Measurements from ENCODE around the gene MAPRE2. TPM values are rescaled to one million over a fixed set of nuclear protein-coding genes. Genes with fewer than 3 reads are reported as not detected.

MAPRE2 gene
- polyA plus RNA-seq, 1 donor from 2014 or later = 58.9 TPM

DNA sequence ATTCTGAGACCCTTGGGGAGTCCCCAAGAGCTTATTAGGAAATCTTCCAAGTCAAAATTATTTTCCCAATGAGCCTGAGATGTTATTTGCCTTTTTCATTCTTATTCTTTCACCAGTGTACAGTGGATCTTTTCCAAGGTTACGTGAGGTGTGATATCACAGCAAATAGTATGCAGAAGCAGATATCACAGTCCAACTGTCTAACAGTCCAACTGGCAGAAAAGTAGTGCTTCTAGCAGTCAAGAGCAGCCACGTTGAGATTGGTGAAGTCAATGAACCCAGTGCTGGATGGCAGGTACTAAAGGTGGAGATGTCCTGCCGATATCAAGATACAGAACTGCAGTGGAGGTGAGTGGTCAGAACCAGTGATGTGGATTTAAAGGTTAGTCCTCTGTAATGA is 120.7 kb downstream of the MAPRE2 start:
- Histone ChIP-seq H3K79me2 (replicated peaks; ENCODE audit: insufficient read depth, low read length) (no peaks in the 10 kb centered on the region), H3K4me2 (ENCODE audit: low read length) (no peak overlapping the region), H3K9me2 (ENCODE audit: insufficient read depth, low read length) (no peaks in the 10 kb centered on the region), H3K36me3 (ENCODE audit: insufficient read depth, low read length) (no peaks in the 10 kb centered on the region), H3F3A (ENCODE audit: insufficient read depth, low read length, poor library complexity, severe bottlenecking) (no peaks in the 10 kb centered on the region), H3K27ac (ENCODE audit: low read length) (no peak overlapping the region), H3K4me3 (ENCODE audit: low read length) (no peak overlapping the region), H3K27me3 (ENCODE audit: insufficient read depth, low read depth, low read length) (no peaks in the 10 kb centered on the region), H3K9me3 (ENCODE audit: low read length) (no peaks in the 10 kb centered on the region), H2AFZ (ENCODE audit: low read depth, low read length) (no peak overlapping the region), H3K9ac (ENCODE audit: low read length) (no peak overlapping the region), H4K20me1 (ENCODE audit: insufficient read depth) (no peaks in the 10 kb centered on the region)
- TF ChIP-seq, protein P1, sequence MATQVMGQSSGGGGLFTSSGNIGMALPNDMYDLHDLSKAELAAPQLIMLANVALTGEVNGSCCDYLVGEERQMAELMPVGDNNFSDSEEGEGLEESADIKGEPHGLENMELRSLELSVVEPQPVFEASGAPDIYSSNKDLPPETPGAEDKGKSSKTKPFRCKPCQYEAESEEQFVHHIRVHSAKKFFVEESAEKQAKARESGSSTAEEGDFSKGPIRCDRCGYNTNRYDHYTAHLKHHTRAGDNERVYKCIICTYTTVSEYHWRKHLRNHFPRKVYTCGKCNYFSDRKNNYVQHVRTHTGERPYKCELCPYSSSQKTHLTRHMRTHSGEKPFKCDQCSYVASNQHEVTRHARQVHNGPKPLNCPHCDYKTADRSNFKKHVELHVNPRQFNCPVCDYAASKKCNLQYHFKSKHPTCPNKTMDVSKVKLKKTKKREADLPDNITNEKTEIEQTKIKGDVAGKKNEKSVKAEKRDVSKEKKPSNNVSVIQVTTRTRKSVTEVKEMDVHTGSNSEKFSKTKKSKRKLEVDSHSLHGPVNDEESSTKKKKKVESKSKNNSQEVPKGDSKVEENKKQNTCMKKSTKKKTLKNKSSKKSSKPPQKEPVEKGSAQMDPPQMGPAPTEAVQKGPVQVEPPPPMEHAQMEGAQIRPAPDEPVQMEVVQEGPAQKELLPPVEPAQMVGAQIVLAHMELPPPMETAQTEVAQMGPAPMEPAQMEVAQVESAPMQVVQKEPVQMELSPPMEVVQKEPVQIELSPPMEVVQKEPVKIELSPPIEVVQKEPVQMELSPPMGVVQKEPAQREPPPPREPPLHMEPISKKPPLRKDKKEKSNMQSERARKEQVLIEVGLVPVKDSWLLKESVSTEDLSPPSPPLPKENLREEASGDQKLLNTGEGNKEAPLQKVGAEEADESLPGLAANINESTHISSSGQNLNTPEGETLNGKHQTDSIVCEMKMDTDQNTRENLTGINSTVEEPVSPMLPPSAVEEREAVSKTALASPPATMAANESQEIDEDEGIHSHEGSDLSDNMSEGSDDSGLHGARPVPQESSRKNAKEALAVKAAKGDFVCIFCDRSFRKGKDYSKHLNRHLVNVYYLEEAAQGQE (IDR thresholded peaks at IDR 0.05; ENCODE audit: borderline replicate concordance) = no peak
- TF ChIP-seq, protein P2, sequence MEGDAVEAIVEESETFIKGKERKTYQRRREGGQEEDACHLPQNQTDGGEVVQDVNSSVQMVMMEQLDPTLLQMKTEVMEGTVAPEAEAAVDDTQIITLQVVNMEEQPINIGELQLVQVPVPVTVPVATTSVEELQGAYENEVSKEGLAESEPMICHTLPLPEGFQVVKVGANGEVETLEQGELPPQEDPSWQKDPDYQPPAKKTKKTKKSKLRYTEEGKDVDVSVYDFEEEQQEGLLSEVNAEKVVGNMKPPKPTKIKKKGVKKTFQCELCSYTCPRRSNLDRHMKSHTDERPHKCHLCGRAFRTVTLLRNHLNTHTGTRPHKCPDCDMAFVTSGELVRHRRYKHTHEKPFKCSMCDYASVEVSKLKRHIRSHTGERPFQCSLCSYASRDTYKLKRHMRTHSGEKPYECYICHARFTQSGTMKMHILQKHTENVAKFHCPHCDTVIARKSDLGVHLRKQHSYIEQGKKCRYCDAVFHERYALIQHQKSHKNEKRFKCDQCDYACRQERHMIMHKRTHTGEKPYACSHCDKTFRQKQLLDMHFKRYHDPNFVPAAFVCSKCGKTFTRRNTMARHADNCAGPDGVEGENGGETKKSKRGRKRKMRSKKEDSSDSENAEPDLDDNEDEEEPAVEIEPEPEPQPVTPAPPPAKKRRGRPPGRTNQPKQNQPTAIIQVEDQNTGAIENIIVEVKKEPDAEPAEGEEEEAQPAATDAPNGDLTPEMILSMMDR (IDR thresholded peaks at IDR 0.05; ENCODE audit: poor library complexity, severe bottlenecking) = no peak
- TF ChIP-seq EZH2 (IDR thresholded peaks at IDR 0.05; ENCODE audit: borderline replicate concordance, insufficient read depth, low read length, poor library complexity, severe bottlenecking) (no peak), SMC3 (conservative IDR thresholded peaks at IDR 0.05; ENCODE audit: poor library complexity) (no peak), MXI1 (conservative IDR thresholded peaks at IDR 0.05; ENCODE audit: poor library complexity, severe bottlenecking) (no peak), POLR2AphosphoS5 (IDR thresholded peaks at IDR 0.05) (no peak), RAD21 (conservative IDR thresholded peaks at IDR 0.05) (no peak), EP300 (conservative IDR thresholded peaks at IDR 0.05; ENCODE audit: poor library complexity, severe bottlenecking) (no peak), TAF1 (IDR thresholded peaks at IDR 0.05; ENCODE audit: low read depth) (no peak)

DNA sequence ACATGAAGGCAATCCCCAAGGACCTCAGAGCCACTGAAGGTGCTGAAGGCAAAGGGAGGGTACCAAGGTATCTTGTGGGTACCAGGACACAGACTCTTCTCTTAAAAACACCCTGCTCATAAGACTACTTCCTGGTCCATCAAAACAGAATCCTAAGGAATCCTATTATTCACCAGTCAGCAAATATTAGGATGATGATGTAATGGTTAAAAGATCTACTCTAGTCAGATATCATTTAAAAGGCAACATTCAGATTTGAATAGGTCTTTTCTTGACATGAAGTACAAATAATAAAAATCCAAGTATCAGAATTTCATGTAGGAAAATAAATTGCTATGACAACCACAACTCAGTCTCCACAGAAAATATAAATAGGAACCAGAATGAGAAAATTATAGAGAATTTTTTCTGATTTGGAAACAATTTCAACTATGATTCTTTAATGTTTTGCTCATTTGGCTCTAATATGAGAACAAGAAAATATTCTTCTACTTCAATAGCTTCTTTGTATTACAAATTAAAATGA is 121.9 kb downstream of the MAPRE2 start:
- Histone ChIP-seq H3K79me2 (replicated peaks; ENCODE audit: insufficient read depth, low read length) (no peaks in the 10 kb centered on the region), H2AFZ (ENCODE audit: low read depth, low read length) (no peak overlapping the region), H3F3A (ENCODE audit: insufficient read depth, low read length, poor library complexity, severe bottlenecking) (no peaks in the 10 kb centered on the region), H3K27me3 (ENCODE audit: insufficient read depth, low read depth, low read length) (no peaks in the 10 kb centered on the region), H3K4me2 (ENCODE audit: low read length) (no peak overlapping the region), H3K4me3 (ENCODE audit: low read length) (no peak overlapping the region), H3K36me3 (ENCODE audit: insufficient read depth, low read length) (no peaks in the 10 kb centered on the region), H3K9me3 (ENCODE audit: low read length) (no peaks in the 10 kb centered on the region), H3K27ac (ENCODE audit: low read length) (no peak overlapping the region), H4K20me1 (ENCODE audit: insufficient read depth) (no peaks in the 10 kb centered on the region), H3K9ac (ENCODE audit: low read length) (no peak overlapping the region), H3K9me2 (ENCODE audit: insufficient read depth, low read length) (no peaks in the 10 kb centered on the region)
- TF ChIP-seq EP300 (conservative IDR thresholded peaks at IDR 0.05; ENCODE audit: poor library complexity, severe bottlenecking) (no peak), RAD21 (conservative IDR thresholded peaks at IDR 0.05) (no peak), MXI1 (conservative IDR thresholded peaks at IDR 0.05; ENCODE audit: poor library complexity, severe bottlenecking) (no peak), TAF1 (IDR thresholded peaks at IDR 0.05; ENCODE audit: low read depth) (no peak), SMC3 (conservative IDR thresholded peaks at IDR 0.05; ENCODE audit: poor library complexity) (no peak), EZH2 (IDR thresholded peaks at IDR 0.05; ENCODE audit: borderline replicate concordance, insufficient read depth, low read length, poor library complexity, severe bottlenecking) (no peak), POLR2AphosphoS5 (IDR thresholded peaks at IDR 0.05) (no peak)
- TF ChIP-seq, protein P2 (IDR thresholded peaks at IDR 0.05; ENCODE audit: poor library complexity, severe bottlenecking) = no peak
- TF ChIP-seq, protein P1 (IDR thresholded peaks at IDR 0.05; ENCODE audit: borderline replicate concordance) = no peak
